ENCODE measurements around the gene MCCD1. TPM values are rescaled to one million over a fixed set of nuclear protein-coding genes. Genes with fewer than 3 reads are reported as not detected.

MCCD1 gene
- total and polyA plus RNA-seq, 2 of the 13 experiments (the other 11 are each of a cell fraction or from before 2014, with no cell fraction given) = 0.15 TPM; not detected in 1

- TF ChIP-seq, protein P1, sequence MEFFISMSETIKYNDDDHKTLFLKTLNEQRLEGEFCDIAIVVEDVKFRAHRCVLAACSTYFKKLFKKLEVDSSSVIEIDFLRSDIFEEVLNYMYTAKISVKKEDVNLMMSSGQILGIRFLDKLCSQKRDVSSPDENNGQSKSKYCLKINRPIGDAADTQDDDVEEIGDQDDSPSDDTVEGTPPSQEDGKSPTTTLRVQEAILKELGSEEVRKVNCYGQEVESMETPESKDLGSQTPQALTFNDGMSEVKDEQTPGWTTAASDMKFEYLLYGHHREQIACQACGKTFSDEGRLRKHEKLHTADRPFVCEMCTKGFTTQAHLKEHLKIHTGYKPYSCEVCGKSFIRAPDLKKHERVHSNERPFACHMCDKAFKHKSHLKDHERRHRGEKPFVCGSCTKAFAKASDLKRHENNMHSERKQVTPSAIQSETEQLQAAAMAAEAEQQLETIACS (CRISPR knock-in tag; IDR thresholded peaks at IDR 0.05) = no peak
- TF ChIP-seq ZNF770 (CRISPR knock-in tag; IDR thresholded peaks at IDR 0.05) = peak; percentile 62; the same call in 1 of the 2 replicates
- TF ChIP-seq, protein P2, sequence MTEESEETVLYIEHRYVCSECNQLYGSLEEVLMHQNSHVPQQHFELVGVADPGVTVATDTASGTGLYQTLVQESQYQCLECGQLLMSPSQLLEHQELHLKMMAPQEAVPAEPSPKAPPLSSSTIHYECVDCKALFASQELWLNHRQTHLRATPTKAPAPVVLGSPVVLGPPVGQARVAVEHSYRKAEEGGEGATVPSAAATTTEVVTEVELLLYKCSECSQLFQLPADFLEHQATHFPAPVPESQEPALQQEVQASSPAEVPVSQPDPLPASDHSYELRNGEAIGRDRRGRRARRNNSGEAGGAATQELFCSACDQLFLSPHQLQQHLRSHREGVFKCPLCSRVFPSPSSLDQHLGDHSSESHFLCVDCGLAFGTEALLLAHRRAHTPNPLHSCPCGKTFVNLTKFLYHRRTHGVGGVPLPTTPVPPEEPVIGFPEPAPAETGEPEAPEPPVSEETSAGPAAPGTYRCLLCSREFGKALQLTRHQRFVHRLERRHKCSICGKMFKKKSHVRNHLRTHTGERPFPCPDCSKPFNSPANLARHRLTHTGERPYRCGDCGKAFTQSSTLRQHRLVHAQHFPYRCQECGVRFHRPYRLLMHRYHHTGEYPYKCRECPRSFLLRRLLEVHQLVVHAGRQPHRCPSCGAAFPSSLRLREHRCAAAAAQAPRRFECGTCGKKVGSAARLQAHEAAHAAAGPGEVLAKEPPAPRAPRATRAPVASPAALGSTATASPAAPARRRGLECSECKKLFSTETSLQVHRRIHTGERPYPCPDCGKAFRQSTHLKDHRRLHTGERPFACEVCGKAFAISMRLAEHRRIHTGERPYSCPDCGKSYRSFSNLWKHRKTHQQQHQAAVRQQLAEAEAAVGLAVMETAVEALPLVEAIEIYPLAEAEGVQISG (CRISPR knock-in tag; IDR thresholded peaks at IDR 0.05) = peak; percentile 59; the same call in 1 of the 2 replicates
- TF ChIP-seq CEBPG (CRISPR knock-in tag; IDR thresholded peaks at IDR 0.05) = peak; percentile 27; the same call in 1 of the 2 replicates
- no peak for TF ChIP-seq NONO (IDR thresholded peaks at IDR 0.05)
- TF ChIP-seq NONO (CRISPR knock-in tag; conservative IDR thresholded peaks at IDR 0.05) = peak; percentile 88
- peak; percentile 63; the same call in 1 of the 2 replicates for TF ChIP-seq ZNF572 (CRISPR knock-in tag; IDR thresholded peaks at IDR 0.05)
- peak; percentile 54; the same call in 1 of the 2 replicates for TF ChIP-seq CCDC6 (CRISPR knock-in tag; IDR thresholded peaks at IDR 0.05)
- 0 out of 2 replicates have a peak, but pooled peaks have one; percentile 13 for TF ChIP-seq ZNF343 (CRISPR knock-in tag; IDR thresholded peaks at IDR 0.05)
- peak; percentile 61; the same call in 1 of the 2 replicates for TF ChIP-seq ZMYM4 (CRISPR knock-in tag; IDR thresholded peaks at IDR 0.05)
- TF ChIP-seq, protein P3, sequence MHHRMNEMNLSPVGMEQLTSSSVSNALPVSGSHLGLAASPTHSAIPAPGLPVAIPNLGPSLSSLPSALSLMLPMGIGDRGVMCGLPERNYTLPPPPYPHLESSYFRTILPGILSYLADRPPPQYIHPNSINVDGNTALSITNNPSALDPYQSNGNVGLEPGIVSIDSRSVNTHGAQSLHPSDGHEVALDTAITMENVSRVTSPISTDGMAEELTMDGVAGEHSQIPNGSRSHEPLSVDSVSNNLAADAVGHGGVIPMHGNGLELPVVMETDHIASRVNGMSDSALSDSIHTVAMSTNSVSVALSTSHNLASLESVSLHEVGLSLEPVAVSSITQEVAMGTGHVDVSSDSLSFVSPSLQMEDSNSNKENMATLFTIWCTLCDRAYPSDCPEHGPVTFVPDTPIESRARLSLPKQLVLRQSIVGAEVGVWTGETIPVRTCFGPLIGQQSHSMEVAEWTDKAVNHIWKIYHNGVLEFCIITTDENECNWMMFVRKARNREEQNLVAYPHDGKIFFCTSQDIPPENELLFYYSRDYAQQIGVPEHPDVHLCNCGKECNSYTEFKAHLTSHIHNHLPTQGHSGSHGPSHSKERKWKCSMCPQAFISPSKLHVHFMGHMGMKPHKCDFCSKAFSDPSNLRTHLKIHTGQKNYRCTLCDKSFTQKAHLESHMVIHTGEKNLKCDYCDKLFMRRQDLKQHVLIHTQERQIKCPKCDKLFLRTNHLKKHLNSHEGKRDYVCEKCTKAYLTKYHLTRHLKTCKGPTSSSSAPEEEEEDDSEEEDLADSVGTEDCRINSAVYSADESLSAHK (CRISPR knock-in tag; IDR thresholded peaks at IDR 0.05; ENCODE audit: borderline replicate concordance) = no peak
- no peak for TF ChIP-seq ZKSCAN1 (IDR thresholded peaks at IDR 0.05; ENCODE audit: low read length)
- peak; percentile 47; the same call in 1 of the 2 replicates for TF ChIP-seq SIN3A (IDR thresholded peaks at IDR 0.05; ENCODE audit: borderline replicate concordance, low read depth, low read length)
- TF ChIP-seq DRAP1 (CRISPR knock-in tag; IDR thresholded peaks at IDR 0.05) = peak; percentile 49; the same call in 1 of the 2 replicates
- TF ChIP-seq CHD4 (IDR thresholded peaks at IDR 0.05; ENCODE audit: borderline replicate concordance, low read length) = no peak
- TF ChIP-seq, protein P4, sequence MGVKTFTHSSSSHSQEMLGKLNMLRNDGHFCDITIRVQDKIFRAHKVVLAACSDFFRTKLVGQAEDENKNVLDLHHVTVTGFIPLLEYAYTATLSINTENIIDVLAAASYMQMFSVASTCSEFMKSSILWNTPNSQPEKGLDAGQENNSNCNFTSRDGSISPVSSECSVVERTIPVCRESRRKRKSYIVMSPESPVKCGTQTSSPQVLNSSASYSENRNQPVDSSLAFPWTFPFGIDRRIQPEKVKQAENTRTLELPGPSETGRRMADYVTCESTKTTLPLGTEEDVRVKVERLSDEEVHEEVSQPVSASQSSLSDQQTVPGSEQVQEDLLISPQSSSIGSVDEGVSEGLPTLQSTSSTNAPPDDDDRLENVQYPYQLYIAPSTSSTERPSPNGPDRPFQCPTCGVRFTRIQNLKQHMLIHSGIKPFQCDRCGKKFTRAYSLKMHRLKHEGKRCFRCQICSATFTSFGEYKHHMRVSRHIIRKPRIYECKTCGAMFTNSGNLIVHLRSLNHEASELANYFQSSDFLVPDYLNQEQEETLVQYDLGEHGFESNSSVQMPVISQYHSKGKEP (CRISPR knock-in tag; IDR thresholded peaks at IDR 0.05) = no peak
- no peak for TF ChIP-seq ZNF629 (CRISPR knock-in tag; conservative IDR thresholded peaks at IDR 0.05)
- peak; percentile 79; the same call in 1 of the 2 replicates for TF ChIP-seq FOXC1 (CRISPR knock-in tag; IDR thresholded peaks at IDR 0.05; ENCODE audit: borderline replicate concordance)
- TF ChIP-seq PCBP1 (IDR thresholded peaks at IDR 0.05; ENCODE audit: borderline replicate concordance, low read depth, low read length) = 0 out of 2 replicates have a peak, but pooled peaks have one; percentile 10
Observed at GRCh38 chr6:31546339-31546957, 17.7 kb downstream of the MCCD1 start, which contains the start of gene ATP6V1G2 (continued).

Data from HepG2 (cell line).